Loucy (cell line): ENCODE measurements around the gene KRTAP10-12.

ENCODE experiments used
- H2AFZ ChIP-seq: fragments of 200-600 bp; sonication (generic); 2 replicates; pipeline ENCODE4 v1.6.0; 2016; ENCODE audit warnings: antibody characterized with exemption, mild to moderate bottlenecking, low read length, moderate library complexity
- H3F3A ChIP-seq: fragments of 200-600 bp; 2 replicates; pipeline ENCODE4 v1.6.0; 2016; ENCODE audit warnings: antibody characterized with exemption, low read depth, mild to moderate bottlenecking
- H3K27me3 ChIP-seq: fragments of 200-600 bp; sonication (generic); 2 replicates; pipeline ENCODE4 v1.6.1; 2014; ENCODE audit warnings: low read length, mild to moderate bottlenecking; ENCODE audit not compliant: insufficient read depth, poor library complexity, severe bottlenecking
- H3K36me3 ChIP-seq: fragments of 200-600 bp; sonication (generic); 2 replicates; pipeline ENCODE4 v1.6.1; 2016; ENCODE audit warnings: low read length; ENCODE audit not compliant: insufficient read depth
- H3K4me1 ChIP-seq: fragments of 200-600 bp; sonication (generic); 2 replicates; pipeline ENCODE4 v1.5.1; 2014; ENCODE audit warnings: low read length, mild to moderate bottlenecking; ENCODE audit not compliant: insufficient read depth, poor library complexity, severe bottlenecking
- H3K4me2 ChIP-seq: fragments of 200-600 bp; sonication (generic); 2 replicates; pipeline ENCODE4 v1.6.0; 2014; ENCODE audit warnings: antibody characterized with exemption, low read length, low read depth, mild to moderate bottlenecking; ENCODE audit not compliant: poor library complexity, severe bottlenecking
- H3K4me3 ChIP-seq: fragments of 200-600 bp; sonication (generic); 2 replicates; pipeline ENCODE4 v1.5.1; 2014; ENCODE audit warnings: low read length, mild to moderate bottlenecking, mixed read lengths; ENCODE audit not compliant: poor library complexity, severe bottlenecking
- H3K79me2 ChIP-seq: fragments of 200-600 bp; sonication (generic); 2 replicates; pipeline ENCODE4 v1.6.1; 2014; ENCODE audit warnings: low read length; ENCODE audit not compliant: insufficient read depth
- H3K9ac ChIP-seq: fragments of 200-600 bp; sonication (generic); 2 replicates; pipeline ENCODE4 v1.6.0; 2014; ENCODE audit warnings: mild to moderate bottlenecking, low read depth, low read length, moderate library complexity; ENCODE audit not compliant: poor library complexity, severe bottlenecking
- H3K9me2 ChIP-seq: fragments of 200-600 bp; sonication (generic); replicated peaks from 2 replicates; pipeline ENCODE4 v1.6.1; 2016; ENCODE audit warnings: low read depth, low read length, mixed read lengths
- H3K9me3 ChIP-seq: fragments of 200-600 bp; sonication (generic); 2 replicates; pipeline ENCODE4 v1.6.1; 2014; ENCODE audit warnings: mild to moderate bottlenecking, antibody characterized with exemption, low read length, low read depth; ENCODE audit not compliant: insufficient read depth
- H4K20me1 ChIP-seq: fragments of 200-600 bp; sonication (generic); 2 replicates; pipeline ENCODE4 v1.6.0; 2014; ENCODE audit warnings: antibody characterized with exemption, low read length, mild to moderate bottlenecking; ENCODE audit not compliant: insufficient read depth, poor library complexity, severe bottlenecking
- CTCF ChIP-seq: fragments of 200-600 bp; sonication (generic); conservative IDR thresholded peaks from 2 replicates; pipeline ENCODE4 v1.5.1; 2014; ENCODE audit warnings: mild to moderate bottlenecking, antibody characterized with exemption, low read length
- EZH2phosphoT487 ChIP-seq: fragments of 200-600 bp; IDR thresholded peaks from 2 replicates; pipeline ENCODE4 v1.6.1; 2018; ENCODE audit warnings: antibody characterized with exemption, mild to moderate bottlenecking, moderate library complexity, borderline replicate concordance

The KRTAP10-12 gene

GRCh38 chr21:44653123-44653522 lies 43.8 kb upstream of the KRTAP10-12 start:
- no peak overlapping the region for H2AFZ ChIP-seq
- no peaks in the 10 kb centered on the region for H3K27me3 ChIP-seq
- no peaks in the 10 kb centered on the region for H3K9me2 ChIP-seq
- H3K4me1 ChIP-seq: no peaks in the 10 kb centered on the region
- TF ChIP-seq EZH2phosphoT487: no peak
- H3K9ac ChIP-seq: no peak overlapping the region
- H3K4me2 ChIP-seq: no peak overlapping the region
- H3F3A ChIP-seq: no peaks in the 10 kb centered on the region
- peaks cover 5% of the 10 kb centered on the region; the same call in 1 of the 2 replicates for H3K9me3 ChIP-seq
- no peaks in the 10 kb centered on the region for H4K20me1 ChIP-seq
- H3K4me3 ChIP-seq: no peak overlapping the region
- H3K79me2 ChIP-seq: no peaks in the 10 kb centered on the region
- H3K36me3 ChIP-seq: no peaks in the 10 kb centered on the region

- no peaks in the 10 kb centered on the region for H3K36me3 ChIP-seq
- no peaks in the 10 kb centered on the region for H4K20me1 ChIP-seq
- no peak overlapping the region for H3K4me3 ChIP-seq
- peaks cover 5% of the 10 kb centered on the region; the same call in 1 of the 2 replicates for H3K9me3 ChIP-seq
- no peaks in the 10 kb centered on the region for H3K9me2 ChIP-seq
- H3K27me3 ChIP-seq: no peaks in the 10 kb centered on the region
- no peaks in the 10 kb centered on the region for H3F3A ChIP-seq
- no peaks in the 10 kb centered on the region for H3K4me1 ChIP-seq
- no peak overlapping the region for H3K9ac ChIP-seq
- no peak overlapping the region for H3K4me2 ChIP-seq
- no peak overlapping the region for H2AFZ ChIP-seq
- H3K79me2 ChIP-seq: no peaks in the 10 kb centered on the region
- no peak for TF ChIP-seq CTCF
- TF ChIP-seq EZH2phosphoT487: no peak
Measured at GRCh38 chr21:44653656-44654575, 43.1 kb upstream of the KRTAP10-12 start.

DNA sequence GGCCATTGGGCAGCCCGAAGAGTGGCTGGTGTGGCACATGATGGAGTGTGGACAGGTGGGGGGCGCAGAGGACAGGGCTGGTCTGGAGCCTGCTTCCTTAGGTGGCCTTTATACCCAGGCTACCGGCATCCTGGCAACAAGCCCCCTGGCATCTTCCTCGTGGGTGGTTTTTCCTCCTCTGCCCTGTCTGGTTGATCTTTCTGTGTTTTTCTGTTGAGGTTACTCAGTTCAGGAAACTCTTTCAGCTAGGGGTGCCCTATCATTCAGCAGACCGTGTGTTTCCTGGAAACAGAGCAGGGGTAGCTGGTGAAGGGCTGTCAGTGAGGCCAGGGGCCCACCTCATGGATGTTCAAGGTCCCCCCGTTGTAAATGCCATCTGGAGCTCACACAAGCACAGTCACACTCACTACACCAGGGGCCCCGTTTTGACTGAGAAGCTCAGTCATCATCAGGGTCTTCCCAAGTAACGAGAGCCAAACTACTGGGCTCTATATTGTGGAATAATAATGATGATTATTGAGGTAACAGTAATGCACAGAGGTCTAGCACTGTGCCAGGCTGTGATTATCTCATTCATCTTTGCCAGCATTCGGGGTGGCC lies 42.3 kb upstream of the KRTAP10-12 start, which contains the start of gene KRTAP12-4:
Gene KRTAP12-4 (minus strand): TSS at position 84 of the 600 bp plus-strand sequence. CDS start 45 bp downstream, at position 39.
- H3K36me3 ChIP-seq: no peaks in the 10 kb centered on the region
- H2AFZ ChIP-seq: no peak within 1 kb of the TSS
- H3K9ac ChIP-seq: no peak within 1 kb of the TSS
- H3K4me2 ChIP-seq: no peak within 1 kb of the TSS
- H4K20me1 ChIP-seq: no peaks in the 10 kb centered on the region
- no peaks in the 10 kb centered on the region for H3K27me3 ChIP-seq
- H3K79me2 ChIP-seq: no peaks in the 10 kb centered on the region
- TF ChIP-seq CTCF: no peak
- no peak for TF ChIP-seq EZH2phosphoT487
- H3F3A ChIP-seq: no peaks in the 10 kb centered on the region
- H3K9me2 ChIP-seq: no peaks in the 10 kb centered on the region
- no peak within 1 kb of the TSS for H3K4me3 ChIP-seq
- no peaks in the 10 kb centered on the region for H3K4me1 ChIP-seq
- peaks cover 5% of the 10 kb centered on the region; the same call in 1 of the 2 replicates for H3K9me3 ChIP-seq
